OCI-LY7 (cell line): ENCODE results near the gene NRN1. TPM values are rescaled to one million over a fixed set of nuclear protein-coding genes. Genes with fewer than 3 reads are reported as not detected.
A peak's percentile ranks its signal among the peaks of the same experiment; 100 is the strongest.

Experiments
- BruUV-seq: library from RNA; stranded (reverse); fragments of 400-500 nt; replicated peaks from 2 replicates; lab custom pipeline; 2021; lab: Mats Ljungman, UMichigan
- CTCF ChIA-PET: fragments of 300-600 bp; sonication (Branson Sonifier 250); formaldehyde crosslinking; loops from one replicate; lab custom pipeline; 2022; ENCODE audit warnings: antibody characterized with exemption; ENCODE audit not compliant: unreplicated experiment; lab: Charles Lee
- POLR2A ChIA-PET: fragments of 300-600 bp; sonication (Branson Sonifier 250); formaldehyde crosslinking; loops from one replicate; lab custom pipeline; 2022; ENCODE audit warnings: antibody characterized with exemption; lab: Charles Lee
- DNase-seq: peaks from one replicate; pipeline ENCODE4 v3.0.0-alpha.2; 2015; ENCODE audit warnings: low spot score
- H2AFZ ChIP-seq: fragments of 200-600 bp; sonication (generic), shearing (Covaris generic); 2 replicates; pipeline ENCODE4 v1.6.1; 2014; ENCODE audit warnings: mild to moderate bottlenecking, antibody characterized with exemption, low read length, moderate library complexity
- H3K27ac ChIP-seq: fragments of 200-600 bp; sonication (generic); 2 replicates; pipeline ENCODE4 v1.5.1; 2014; ENCODE audit warnings: mixed run types, low read depth, mild to moderate bottlenecking, moderate library complexity, low read length, inconsistent platforms; ENCODE audit not compliant: poor library complexity, severe bottlenecking
- H3K36me3 ChIP-seq: fragments of 200-600 bp; sonication (generic); 2 replicates; pipeline ENCODE4 v1.6.1; 2014; ENCODE audit warnings: mild to moderate bottlenecking, antibody characterized with exemption, low read length, moderate library complexity, mixed read lengths; ENCODE audit not compliant: insufficient read depth
- H3K4me1 ChIP-seq: fragments of 200-600 bp; sonication (generic); 2 replicates; pipeline ENCODE4 v1.5.1; 2014; ENCODE audit warnings: mild to moderate bottlenecking, low read length; ENCODE audit not compliant: insufficient read depth, poor library complexity, severe bottlenecking
- H3K4me2 ChIP-seq: fragments of 200-600 bp; sonication (generic); 2 replicates; pipeline ENCODE4 v1.6.1; 2014; ENCODE audit warnings: mild to moderate bottlenecking, low read length
- H3K4me3 ChIP-seq: fragments of 200-600 bp; sonication (generic); 2 replicates; pipeline ENCODE4 v1.5.1; 2014; ENCODE audit warnings: mild to moderate bottlenecking, low read depth, low read length; ENCODE audit not compliant: poor library complexity, severe bottlenecking
- H3K79me2 ChIP-seq: fragments of 200-600 bp; sonication (generic); 2 replicates; pipeline ENCODE4 v1.6.1; 2016; ENCODE audit warnings: low read depth, mild to moderate bottlenecking, low read length, moderate library complexity, mixed read lengths; ENCODE audit not compliant: insufficient read depth
- H3K9me2 ChIP-seq: fragments of 200-600 bp; sonication (generic); 2 replicates; pipeline ENCODE4 v1.6.1; 2016; ENCODE audit warnings: mild to moderate bottlenecking, low read length, mixed read lengths; ENCODE audit not compliant: insufficient read depth
- H3K9me3 ChIP-seq: fragments of 200-600 bp; sonication (generic); 2 replicates; pipeline ENCODE4 v1.6.1; 2014; ENCODE audit warnings: mild to moderate bottlenecking, mixed run types, low read length, mixed read lengths
- H4K20me1 ChIP-seq: fragments of 200-600 bp; sonication (generic); 2 replicates; pipeline ENCODE4 v1.6.1; 2014; ENCODE audit warnings: mild to moderate bottlenecking, antibody characterized with exemption, low read length, moderate library complexity, mixed read lengths; ENCODE audit not compliant: insufficient read depth
- EZH2phosphoT487 ChIP-seq: fragments of 200-600 bp; sonication (generic); IDR thresholded peaks from 2 replicates; pipeline ENCODE4 v1.6.1; 2018; ENCODE audit warnings: low read depth, borderline replicate concordance, mild to moderate bottlenecking, mixed run types, antibody characterized with exemption, low read length, moderate library complexity, mixed read lengths
- intact Hi-C: fragments of 100-400 bp; cut with micrococcal nuclease; formaldehyde crosslinking; loops from one replicate; pipeline ENCODE4 v1.10.0; 2022; ENCODE audit not compliant: unreplicated experiment
- total RNA-seq, 2 experiments: library from RNA; depleted of rRNA in 1 of 2; stranded (reverse); fragments of >200 nt in 1 of 2; shearing (Covaris generic) in 1 of 2; gene quantifications; 2 replicates each; pipeline ENCODE4 v1.2.3, GENCODE V29; 2014 to 2022
- TF ChIP-seq, protein P1 (sequence below): fragments of 200-600 bp; sonication (generic); conservative IDR thresholded peaks from 2 replicates; pipeline ENCODE4 v1.5.1; 2014; ENCODE audit warnings: mild to moderate bottlenecking, antibody characterized with exemption, low read length, moderate library complexity, mixed read lengths

The NRN1 gene
- total RNA-seq, 2 experiments from 2014 or later: 6.4 to 24.8 TPM

DNA sequence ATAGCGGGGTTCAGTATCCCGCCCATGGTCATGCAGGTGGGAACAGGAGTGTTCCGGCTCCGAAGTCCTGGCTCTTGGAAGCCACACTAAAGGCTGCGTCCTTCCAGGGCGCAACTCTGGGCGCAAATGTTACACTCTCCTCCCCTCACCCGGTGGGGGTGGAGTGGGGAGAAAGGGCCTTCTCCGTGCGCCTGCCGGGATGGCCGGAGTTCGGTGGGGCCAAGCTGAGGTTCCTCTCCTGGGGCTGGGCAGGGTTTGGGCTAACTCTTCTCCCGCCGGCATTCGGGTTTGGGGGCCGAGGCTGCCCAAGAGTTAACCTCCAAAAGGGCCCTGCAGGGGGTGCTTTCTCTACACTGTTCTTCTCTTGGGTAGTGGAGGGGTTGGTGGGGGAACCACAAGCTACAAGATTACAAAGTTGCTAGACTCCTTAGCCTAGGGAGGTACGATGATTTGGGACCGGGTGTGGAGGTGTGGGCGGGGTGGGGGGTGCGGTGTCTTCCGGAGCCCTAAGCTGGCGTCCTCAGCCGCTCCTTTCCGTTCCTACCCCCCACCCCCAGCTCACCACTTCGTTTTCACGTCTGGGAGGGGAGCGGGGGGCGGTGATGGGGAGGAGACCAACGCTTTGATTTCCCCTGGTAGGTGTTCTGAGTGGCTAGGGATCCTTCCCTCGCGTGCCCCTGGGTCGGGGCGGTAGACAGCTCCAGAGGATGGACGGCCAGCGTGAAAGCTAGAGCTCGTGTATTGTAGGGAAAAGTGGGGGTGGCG, 12.3 kb downstream of the NRN1 start:
- Histone ChIP-seq H4K20me1 (no peaks in the 10 kb centered on the region), H3K9me2 (no peaks in the 10 kb centered on the region), H3K79me2 (no peaks in the 10 kb centered on the region), H3K4me3 (no peak overlapping the region), H2AFZ (no peak overlapping the region), H3K4me2 (no peak overlapping the region), H3K27ac (no peak overlapping the region), H3K9me3 (no peaks in the 10 kb centered on the region), H3K36me3 (no peaks in the 10 kb centered on the region), H3K4me1 (peaks cover 15% of the 10 kb centered on the region)
- CTCF ChIA-PET: no interaction called here
- TF ChIP-seq, protein P1, sequence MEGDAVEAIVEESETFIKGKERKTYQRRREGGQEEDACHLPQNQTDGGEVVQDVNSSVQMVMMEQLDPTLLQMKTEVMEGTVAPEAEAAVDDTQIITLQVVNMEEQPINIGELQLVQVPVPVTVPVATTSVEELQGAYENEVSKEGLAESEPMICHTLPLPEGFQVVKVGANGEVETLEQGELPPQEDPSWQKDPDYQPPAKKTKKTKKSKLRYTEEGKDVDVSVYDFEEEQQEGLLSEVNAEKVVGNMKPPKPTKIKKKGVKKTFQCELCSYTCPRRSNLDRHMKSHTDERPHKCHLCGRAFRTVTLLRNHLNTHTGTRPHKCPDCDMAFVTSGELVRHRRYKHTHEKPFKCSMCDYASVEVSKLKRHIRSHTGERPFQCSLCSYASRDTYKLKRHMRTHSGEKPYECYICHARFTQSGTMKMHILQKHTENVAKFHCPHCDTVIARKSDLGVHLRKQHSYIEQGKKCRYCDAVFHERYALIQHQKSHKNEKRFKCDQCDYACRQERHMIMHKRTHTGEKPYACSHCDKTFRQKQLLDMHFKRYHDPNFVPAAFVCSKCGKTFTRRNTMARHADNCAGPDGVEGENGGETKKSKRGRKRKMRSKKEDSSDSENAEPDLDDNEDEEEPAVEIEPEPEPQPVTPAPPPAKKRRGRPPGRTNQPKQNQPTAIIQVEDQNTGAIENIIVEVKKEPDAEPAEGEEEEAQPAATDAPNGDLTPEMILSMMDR: peak; percentile 33; the same call in 1 of the 2 replicates
- TF ChIP-seq EZH2phosphoT487: no peak
- DNase-seq: no peak
- POLR2A ChIA-PET: interaction anchor here (0.8 kb wide), 1 partner anchor 19 kb away, joined by 3 read pairs; no protein-coding TSS in a partner anchor
- intact Hi-C loops: no loop called here
- no TSS peak for BruUV-seq

DNA sequence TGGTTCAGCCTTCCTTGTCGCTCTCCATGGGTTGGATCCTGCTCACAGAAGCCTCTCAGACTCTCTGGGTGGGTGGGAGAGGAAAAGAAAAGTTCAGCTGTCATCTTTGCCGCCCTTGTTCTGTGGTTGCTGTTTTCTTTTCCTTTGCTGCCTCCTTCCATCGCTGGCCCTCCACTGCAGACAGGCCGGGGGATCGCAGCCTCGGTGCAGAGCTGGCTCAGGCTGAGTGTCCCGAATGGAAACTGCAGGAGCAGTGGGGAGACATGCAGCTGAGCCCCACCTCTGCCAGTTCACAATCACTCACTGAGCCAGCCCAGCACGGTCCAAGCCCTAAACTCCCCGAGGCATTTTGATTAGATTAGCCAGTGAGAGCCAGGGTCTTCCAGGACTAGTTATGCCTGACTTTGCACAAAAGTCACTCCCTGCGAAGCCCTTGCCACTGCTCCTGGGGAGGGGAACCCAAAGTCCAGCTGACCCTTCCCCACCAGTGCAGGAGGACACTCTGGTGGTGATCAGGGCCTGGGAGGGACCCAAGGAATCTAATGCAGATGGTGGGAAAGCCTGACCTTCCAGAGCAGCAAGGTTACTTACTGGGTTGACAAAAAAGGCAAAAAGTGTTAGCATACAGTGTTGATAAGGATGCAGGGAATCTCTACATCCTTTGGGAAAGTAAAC, 14.0 kb downstream of the NRN1 start:
- Histone ChIP-seq H3K79me2 (no peaks in the 10 kb centered on the region), H3K9me2 (no peaks in the 10 kb centered on the region), H3K9me3 (no peaks in the 10 kb centered on the region), H3K4me1 (peaks cover 13% of the 10 kb centered on the region), H3K27ac (no peak overlapping the region), H3K36me3 (no peaks in the 10 kb centered on the region), H2AFZ (no peak overlapping the region), H4K20me1 (no peaks in the 10 kb centered on the region), H3K4me3 (no peak overlapping the region), H3K4me2 (no peak overlapping the region)
- BruUV-seq: no TSS peak
- no peak for TF ChIP-seq EZH2phosphoT487
- TF ChIP-seq, protein P1: no peak
- intact Hi-C loops: no loop called here
- CTCF ChIA-PET: no interaction called here
- no peak for DNase-seq
- POLR2A ChIA-PET: no interaction called here

DNA sequence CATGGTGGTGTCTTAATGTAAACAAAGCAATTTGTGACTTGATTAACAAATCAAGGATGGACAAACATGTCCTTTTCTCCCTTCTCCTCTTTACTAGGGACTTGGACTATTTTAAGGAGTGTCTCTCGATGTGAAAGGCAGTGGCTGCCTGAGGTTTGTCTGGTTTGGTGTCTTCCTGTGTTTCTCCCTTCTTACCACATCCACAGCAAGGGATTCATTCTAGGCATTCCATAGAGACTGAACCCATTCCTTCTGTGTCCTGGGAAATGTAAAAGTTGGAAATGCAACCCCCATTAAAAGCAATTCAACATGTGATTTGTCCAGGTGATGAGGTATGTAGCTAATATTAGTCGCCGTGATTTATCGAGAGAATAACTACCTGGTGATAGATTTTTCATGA, 15.9 kb downstream of the NRN1 start:
- H3K79me2 ChIP-seq: no peaks in the 10 kb centered on the region
- H3K36me3 ChIP-seq: no peaks in the 10 kb centered on the region
- H3K9me2 ChIP-seq: no peaks in the 10 kb centered on the region
- no peak for DNase-seq
- intact Hi-C loops: no loop called here
- H3K4me2 ChIP-seq: no peak overlapping the region
- ChIA-PET POLR2A (no interaction called here), CTCF (no interaction called here)
- no peaks in the 10 kb centered on the region for H3K9me3 ChIP-seq
- no peak overlapping the region for H2AFZ ChIP-seq
- no TSS peak for BruUV-seq
- no peak overlapping the region for H3K27ac ChIP-seq
- no peak overlapping the region for H3K4me3 ChIP-seq
- H3K4me1 ChIP-seq: no peaks in the 10 kb centered on the region
- no peak for TF ChIP-seq EZH2phosphoT487
- TF ChIP-seq, protein P1: no peak
- no peaks in the 10 kb centered on the region for H4K20me1 ChIP-seq
